ENCODE measurements around the gene RAD51. TPM values are rescaled to one million over a fixed set of nuclear protein-coding genes. Genes with fewer than 3 reads are reported as not detected.

RAD51 gene
- polyA plus RNA-seq, 3 donors = 13.3 to 17.7 (median 14.9) TPM

GRCh38 chr15:40756938-40757337, 62.0 kb downstream of the RAD51 start:
- no peak for DNase-seq (ENCODE audit: low read depth in 3 of 3, low spot score in 2 of 3)

GRCh38 chr15:40759961-40760360, 65.0 kb downstream of the RAD51 start:
- no peak for DNase-seq (ENCODE audit: low read depth in 3 of 3, low spot score in 2 of 3)

GRCh38 chr15:40762919-40763800, 68.2 kb downstream of the RAD51 start:
- no peak for DNase-seq (ENCODE audit: low read depth in 3 of 3, low spot score in 2 of 3)

DNA sequence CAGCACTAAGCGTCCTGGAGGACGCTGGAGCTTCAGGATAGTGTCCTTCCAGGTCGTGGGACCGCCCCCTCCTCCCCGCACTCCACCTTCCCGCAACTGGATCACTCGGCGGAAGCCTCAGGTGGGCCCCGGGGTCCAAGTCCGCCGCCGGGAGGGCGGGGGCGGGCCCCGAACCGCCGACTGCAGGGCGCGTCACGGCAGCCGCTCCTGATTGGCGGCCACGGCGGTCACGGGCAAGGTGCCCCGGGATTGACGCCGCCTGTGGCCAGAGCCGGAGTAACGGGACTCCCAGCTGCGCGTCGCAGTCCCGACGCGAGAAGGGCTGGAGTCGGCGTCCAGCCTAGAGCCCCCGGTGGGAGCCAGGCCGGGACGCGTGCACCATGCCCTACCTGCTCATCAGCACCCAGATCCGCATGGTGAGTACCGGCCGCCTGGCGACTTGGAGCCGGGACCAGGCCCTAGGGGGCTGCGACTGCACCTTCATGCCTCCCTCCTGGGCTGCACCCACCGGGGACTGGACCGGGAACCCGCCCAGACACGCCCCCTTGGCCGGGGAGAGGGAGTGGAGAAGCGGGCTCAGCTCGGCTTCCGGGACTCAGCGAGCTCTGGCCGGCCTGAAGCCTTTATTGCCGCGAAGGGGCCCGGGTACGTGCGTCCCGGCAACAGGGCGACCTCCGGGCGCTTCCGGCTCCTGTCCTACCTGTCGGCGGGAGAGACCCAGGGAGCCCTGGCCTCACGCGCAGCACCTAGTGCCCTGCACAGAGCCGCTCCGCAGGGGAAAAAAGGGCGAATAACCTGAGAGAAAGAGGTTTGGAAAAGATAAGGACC, 69.0 kb downstream of the RAD51 start, which contains the start of gene GCHFR:
Gene GCHFR (plus strand): TSS at position 268 of the 828 bp plus-strand sequence. CDS start 113 bp downstream, at position 381.
- no peak for DNase-seq (ENCODE audit: low read depth in 3 of 3, low spot score in 2 of 3)

DNA sequence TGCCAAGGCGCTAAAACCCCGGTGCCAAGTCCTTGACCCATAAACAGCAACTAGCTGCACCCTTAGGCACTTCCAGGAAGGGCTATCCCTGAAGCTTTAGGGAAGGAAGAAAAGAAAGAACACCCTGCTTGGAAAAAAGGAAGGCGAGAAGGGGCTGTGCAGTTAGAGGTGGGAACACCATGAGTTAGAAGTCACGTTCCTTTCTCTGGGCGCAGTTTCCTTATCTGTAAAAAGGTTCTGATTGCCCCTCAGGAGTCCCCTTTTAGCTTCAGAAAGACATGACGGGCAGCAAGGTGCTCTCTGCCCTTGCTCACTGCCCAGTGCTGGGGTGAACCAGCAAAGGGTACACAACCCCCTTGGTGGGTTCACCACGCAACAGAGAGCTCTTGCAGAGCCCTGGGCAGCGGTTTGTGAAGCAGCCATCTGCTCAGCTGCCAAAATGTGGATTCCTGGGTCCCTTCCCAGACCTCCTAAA, 69.7 kb downstream of the RAD51 start:
- DNase-seq (ENCODE audit: low read depth in 3 of 3, low spot score in 2 of 3) = no peak

DNA sequence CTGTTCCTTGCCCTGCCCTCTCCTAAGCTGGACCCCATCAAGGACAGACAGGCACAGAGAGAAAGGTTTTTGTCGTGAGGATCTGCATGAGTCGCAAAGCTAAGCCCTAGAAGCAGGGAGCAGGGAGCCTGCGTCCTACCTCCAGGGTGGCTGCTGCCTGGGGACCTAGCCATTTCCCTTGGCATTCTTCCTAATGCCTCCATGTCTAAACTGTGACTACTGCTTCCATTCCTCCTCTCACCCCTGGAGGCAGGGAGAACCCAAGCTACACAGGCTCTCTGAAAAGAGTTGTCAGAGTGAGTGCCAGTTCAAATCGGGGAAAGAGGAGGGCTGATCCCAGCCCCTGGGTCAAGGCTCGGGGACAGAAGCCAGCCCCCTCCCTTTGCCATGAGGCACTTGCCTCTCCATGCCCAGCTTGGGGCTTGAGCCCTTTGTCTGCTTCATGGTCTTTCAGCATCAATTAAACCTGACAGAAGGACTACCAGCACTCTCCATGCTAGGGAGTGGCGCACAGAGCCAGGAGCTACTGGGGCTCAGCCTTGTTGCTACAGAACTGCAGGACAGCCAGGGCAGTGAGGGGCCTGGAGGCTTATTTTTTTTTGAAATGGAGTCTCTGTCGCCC, 71.3 kb downstream of the RAD51 start:
- no peak for DNase-seq (ENCODE audit: low read depth in 3 of 3, low spot score in 2 of 3)

- DNase-seq (ENCODE audit: low read depth in 3 of 3, low spot score in 2 of 3) = no peak
Observed at GRCh38 chr15:40766906-40767837, 72.2 kb downstream of the RAD51 start.

DNA sequence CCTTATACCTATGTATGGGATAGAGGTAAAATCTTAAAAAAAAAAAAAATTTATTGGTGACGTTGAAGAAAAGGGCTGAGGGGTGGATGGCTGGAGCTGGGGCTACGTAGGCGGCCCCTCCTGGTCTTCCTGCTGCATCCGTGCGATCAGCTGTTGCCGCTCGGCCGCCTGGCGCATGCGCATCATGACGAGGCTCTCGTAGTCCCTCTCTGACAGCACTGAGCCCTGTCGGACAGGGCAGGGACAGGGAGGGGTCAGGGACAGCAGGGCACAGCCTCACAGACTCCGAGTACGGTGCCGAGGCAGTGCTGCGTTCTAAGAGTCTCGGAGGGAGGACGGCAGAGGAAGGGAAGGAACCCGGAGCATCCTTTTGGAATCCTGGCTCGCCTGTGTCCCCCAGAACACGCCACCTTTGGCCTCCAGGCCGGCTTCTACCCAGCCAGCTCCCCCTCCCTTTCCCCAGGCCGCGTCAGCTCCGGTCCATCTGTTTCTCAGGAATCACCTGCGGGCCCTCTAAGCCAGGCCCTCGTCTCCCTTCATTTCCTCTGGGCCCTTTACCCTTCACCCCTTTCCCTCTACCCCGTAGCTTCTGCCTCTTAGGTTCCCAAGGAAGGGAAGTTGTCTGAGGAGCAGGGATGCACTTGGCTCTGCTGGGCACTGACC, 73.0 kb downstream of the RAD51 start:
- no peak for DNase-seq (ENCODE audit: low read depth in 3 of 3, low spot score in 2 of 3)

DNA sequence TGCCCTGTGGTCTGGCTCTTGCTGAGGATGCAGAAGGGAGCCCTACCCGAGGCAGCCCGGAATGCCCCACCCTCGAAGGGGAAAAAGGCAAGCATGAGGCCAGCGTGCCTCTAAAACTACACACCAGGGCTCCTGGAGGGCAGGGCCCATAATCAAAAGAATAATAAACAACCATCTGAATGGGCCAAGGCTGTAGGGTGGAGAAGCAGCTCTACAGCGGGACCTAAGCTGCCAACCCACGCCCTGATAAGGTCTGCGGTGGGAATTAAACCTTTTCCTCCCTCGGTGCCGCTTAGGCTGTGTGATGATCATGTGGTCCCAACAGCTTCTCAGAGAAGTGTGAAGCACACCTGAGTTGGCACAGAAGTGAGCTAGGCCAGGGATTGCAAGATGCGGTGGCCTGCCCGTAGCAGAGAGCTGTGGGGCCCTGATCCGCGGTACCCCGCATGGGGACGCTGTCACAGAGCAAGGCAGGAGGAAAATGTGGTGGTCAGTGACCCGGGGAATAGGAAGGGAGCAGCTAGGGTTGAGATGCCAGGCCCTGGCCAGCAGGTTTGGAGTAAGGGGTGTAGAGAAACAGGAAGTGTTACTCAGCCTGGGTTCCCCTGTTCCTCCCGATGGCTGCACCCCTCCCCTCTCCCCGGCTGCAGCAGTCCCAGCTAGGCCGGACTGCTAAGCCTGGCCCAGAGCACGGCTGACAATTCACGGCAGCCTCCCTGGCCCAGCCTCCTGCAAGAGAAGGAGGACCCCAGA, 73.7 kb downstream of the RAD51 start:
- DNase-seq (ENCODE audit: low read depth in 3 of 3, low spot score in 2 of 3) = no peak

GRCh38 chr15:40769274-40770146, 74.5 kb downstream of the RAD51 start, which contains the start of gene C15orf62:
Gene C15orf62 (plus strand): TSS chr15:40769980. CDS start chr15:40770496, 516 bp downstream.
- DNase-seq (ENCODE audit: low read depth in 3 of 3, low spot score in 2 of 3) = no peak

DNA sequence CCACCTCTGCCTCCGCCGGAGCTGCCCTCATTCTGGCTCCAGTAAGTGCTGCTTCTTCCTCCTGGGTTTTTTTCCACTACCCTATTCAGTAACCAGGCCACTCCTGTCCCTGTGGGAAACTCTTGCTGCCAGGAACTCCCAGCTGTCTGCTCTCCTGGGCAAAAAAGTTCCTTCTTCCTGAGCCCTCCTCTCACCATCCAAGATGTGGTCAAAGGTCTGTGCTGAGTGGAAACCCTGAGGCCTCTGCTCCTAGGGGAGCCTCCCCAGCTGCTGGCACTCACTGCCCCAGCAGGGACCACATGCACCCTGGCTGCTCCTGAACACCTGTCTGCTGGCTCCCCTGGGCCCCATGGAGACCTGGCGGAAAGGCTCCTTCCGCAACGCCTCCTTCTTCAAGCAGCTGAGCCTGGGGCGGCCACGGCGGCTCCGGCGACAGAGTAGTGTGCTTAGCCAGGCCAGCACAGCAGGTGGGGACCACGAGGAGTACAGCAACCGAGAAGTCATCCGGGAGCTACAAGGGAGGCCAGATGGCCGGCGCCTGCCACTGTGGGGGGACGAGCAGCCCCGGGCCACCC, 75.3 kb downstream of the RAD51 start:
- DNase-seq (ENCODE audit: low read depth in 3 of 3, low spot score in 2 of 3) = no peak

DNA sequence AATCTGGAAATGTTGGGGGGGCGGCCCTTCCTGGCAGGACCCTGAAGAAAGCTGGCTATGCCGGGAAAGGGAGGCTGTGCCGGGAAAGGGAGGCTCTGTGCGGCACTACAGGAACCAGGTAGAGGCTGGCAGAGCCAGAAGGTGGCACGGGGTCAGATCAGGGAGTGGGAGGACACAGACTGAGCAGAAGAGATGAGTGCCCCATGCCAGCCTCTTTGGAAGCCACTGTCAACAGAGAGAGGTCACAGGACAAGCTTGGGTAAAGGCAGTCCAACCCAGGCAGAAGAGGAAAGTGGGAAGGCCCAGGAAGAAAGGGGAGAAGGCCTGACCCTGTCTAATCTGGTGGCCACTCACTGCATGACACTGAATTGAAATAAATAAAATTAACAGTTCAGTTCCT, 76.3 kb downstream of the RAD51 start:
- DNase-seq (ENCODE audit: low read depth in 3 of 3, low spot score in 2 of 3) = no peak

DNA sequence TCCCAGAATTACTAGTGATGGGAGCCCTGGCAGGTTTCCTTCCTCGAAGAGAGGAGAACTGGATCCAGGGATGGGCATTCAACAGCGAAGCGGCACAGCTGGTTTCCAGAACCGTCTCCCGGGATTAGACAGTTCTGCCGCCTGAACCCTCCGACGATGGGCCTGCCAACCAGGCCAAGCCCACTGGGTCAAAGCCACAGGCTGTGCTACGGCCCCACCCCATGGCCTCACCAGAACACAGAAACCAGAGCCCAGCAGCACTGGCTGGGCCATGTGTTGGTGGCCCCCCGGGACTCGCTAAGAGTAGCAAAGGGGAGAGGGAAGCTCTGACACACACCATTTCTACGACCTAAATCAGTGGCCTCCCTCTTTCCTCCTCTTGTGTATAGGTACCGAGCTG, 77.0 kb downstream of the RAD51 start:
- DNase-seq (ENCODE audit: low read depth in 3 of 3, low spot score in 2 of 3) = no peak

DNA sequence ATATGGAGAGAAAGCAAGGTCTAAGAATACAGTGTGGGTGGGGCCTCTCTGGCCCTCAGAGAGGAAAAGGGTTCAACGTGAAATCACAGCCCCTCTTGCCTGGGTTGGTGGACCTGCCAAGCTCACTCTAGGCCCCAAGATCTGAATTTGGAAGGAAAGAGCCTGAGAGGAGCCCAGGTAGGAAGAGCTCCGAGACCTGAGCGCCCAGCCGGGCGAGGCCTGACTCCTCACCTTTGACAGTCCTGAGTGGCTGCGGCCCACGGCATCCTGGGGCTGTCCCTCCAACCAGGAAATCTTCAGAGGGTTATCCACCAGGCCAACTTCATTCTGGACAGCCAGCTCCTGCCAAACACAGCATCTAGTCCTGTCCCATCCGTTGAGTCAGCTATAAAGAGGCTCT, 78.5 kb downstream of the RAD51 start:
- DNase-seq (ENCODE audit: low read depth in 3 of 3, low spot score in 2 of 3) = no peak

DNA sequence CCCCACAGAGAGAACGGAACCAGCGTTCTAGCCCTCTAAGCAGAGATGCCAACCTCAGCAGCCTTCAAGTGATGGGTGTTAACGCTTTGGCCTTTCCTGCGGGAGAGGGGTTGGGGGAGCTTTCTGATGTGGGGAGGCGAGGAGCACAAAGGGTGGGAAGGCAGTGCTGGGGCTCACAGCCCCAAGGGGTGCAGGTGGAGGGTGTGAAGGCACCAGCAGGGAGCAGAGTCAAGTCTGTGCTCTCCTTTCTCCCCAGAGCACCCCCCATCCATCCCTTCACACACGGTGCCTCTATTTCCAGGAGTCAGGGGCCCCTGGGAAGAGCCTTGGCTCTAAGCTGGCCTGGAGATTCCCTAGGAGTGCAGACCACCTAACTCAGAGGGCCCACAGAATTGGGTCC, 78.9 kb downstream of the RAD51 start:
- DNase-seq (ENCODE audit: low read depth in 3 of 3, low spot score in 2 of 3) = no peak

DNA sequence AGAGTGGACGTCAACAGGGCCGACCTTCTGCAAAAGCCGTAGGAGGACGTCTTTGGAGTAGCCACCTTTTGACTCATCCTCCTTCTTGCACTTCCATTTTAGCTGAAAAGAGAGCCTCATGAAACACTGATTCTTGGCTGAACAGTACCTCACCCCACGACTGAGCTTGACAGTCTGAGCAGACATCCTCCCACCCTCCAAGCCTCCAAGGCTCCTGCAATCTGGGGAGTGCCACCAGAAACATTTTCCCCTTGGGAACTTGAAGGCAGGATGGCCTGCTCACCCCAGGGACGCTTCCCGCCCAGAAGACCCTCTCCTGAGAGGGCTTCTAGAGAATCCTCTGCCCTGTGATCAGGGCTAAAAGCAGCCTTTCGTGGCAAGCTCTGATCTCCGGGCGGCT, 80.0 kb downstream of the RAD51 start:
- DNase-seq (ENCODE audit: low read depth in 3 of 3, low spot score in 2 of 3) = no peak
